CD4-positive, alpha-beta memory T cell (primary cell): ENCODE results near the gene NRBP1. TPM values are rescaled to one million over a fixed set of nuclear protein-coding genes. Genes with fewer than 3 reads are reported as not detected.
"Not testable (repeated sequence)": the region's sequence is repeated elsewhere in the genome, so short reads cannot be mapped to it uniquely, and the experiment has no call there.

ENCODE experiments used
- CTCF ChIA-PET: fragments of 350-600 bp; sonication (Branson Sonifier 250); formaldehyde crosslinking; loops from one replicate; lab custom pipeline; 2021; ENCODE audit warnings: inconsistent platforms; ENCODE audit not compliant: partially characterized antibody; lab: Charles Lee
- POLR2A ChIA-PET: fragments of 350-600 bp; sonication (Branson Sonifier 250); formaldehyde crosslinking; loops from one replicate; lab custom pipeline; 2021; ENCODE audit not compliant: partially characterized antibody; lab: Charles Lee
- DNase-seq, 5 donors: peaks; one replicate each; pipeline versions ENCODE4 v3.0.0 to v3.0.0-alpha.2; 2020 to 2022; ENCODE audit warnings: mixed read lengths in 1 of 5
- H3K27ac ChIP-seq: one replicate; pipeline ENCODE4 v1.7.0; 2013; ENCODE audit warnings: low read depth, low read length
- H3K27me3 ChIP-seq: 2 replicates; pipeline ENCODE4 v1.7.0; 2013; ENCODE audit warnings: mild to moderate bottlenecking, low read length, moderate library complexity; ENCODE audit not compliant: insufficient read depth
- H3K36me3 ChIP-seq: 2 replicates; pipeline ENCODE4 v1.7.0; 2013; ENCODE audit warnings: mild to moderate bottlenecking, low read length, moderate library complexity; ENCODE audit not compliant: insufficient read depth
- H3K4me1 ChIP-seq: 2 replicates; pipeline ENCODE4 v1.7.0; 2013; ENCODE audit warnings: mild to moderate bottlenecking, low read length, moderate library complexity; ENCODE audit not compliant: insufficient read depth
- H3K4me3 ChIP-seq, 2 donors: one replicate each; pipeline ENCODE4 v1.7.0; 2013; ENCODE audit warnings: low read length in 2 of 2, mild to moderate bottlenecking in 1 of 2
- H3K9me3 ChIP-seq, 2 donors: one replicate each; pipeline ENCODE4 v1.7.0; 2013; ENCODE audit warnings: low read length in 2 of 2, control low read depth in 1 of 2; ENCODE audit not compliant: control insufficient read depth in 1 of 2
- H3K27ac Mint-ChIP-seq, 7 donors: one replicate each; pipeline ENCODE4 v1.8.0; 2020 to 2021; ENCODE audit warnings: mixed read lengths in 7 of 7, mild to moderate bottlenecking in 6 of 7, inconsistent platforms in 3 of 7, moderate library complexity in 3 of 7
- H3K27me3 Mint-ChIP-seq, 2 donors: one replicate each; pipeline ENCODE4 v1.8.0; 2020 to 2021; ENCODE audit warnings: mixed read lengths in 2 of 2
- H3K36me3 Mint-ChIP-seq, 2 donors: one replicate each; pipeline ENCODE4 v1.8.0; 2020 to 2021; ENCODE audit warnings: mixed read lengths in 2 of 2, inconsistent platforms in 1 of 2, mild to moderate bottlenecking in 1 of 2
- H3K4me1 Mint-ChIP-seq, 4 donors: one replicate each; pipeline ENCODE4 v1.8.0; 2020 to 2021; ENCODE audit warnings: mixed read lengths in 4 of 4, mild to moderate bottlenecking in 1 of 4
- H3K4me3 Mint-ChIP-seq, 8 donors: one replicate each; pipeline ENCODE4 v1.8.0; 2020 to 2021; ENCODE audit warnings: mixed read lengths in 8 of 8, mild to moderate bottlenecking in 7 of 8, moderate library complexity in 6 of 8, inconsistent platforms in 3 of 8
- H3K9me3 Mint-ChIP-seq, 8 donors: one replicate each; pipeline ENCODE4 v1.8.0; 2020 to 2021; ENCODE audit warnings: mixed read lengths in 8 of 8, mild to moderate bottlenecking in 5 of 8, inconsistent platforms in 3 of 8, moderate library complexity in 1 of 8
- intact Hi-C: fragments of 100-400 bp; cut with micrococcal nuclease; formaldehyde crosslinking; loops from one replicate; pipeline ENCODE4 v1.15.1; 2023
- polyA plus RNA-seq, 2 donors: library from polyadenylated mRNA; unstranded; fragments of 300-500 nt; fragmentation: Illumina TruSeq; gene quantifications; one replicate each; pipeline ENCODE4 v1.2.3, GENCODE V29; 2021
- total RNA-seq, 2 experiments: library from RNA; stranded (reverse); gene quantifications; one replicate each; pipeline ENCODE4 v1.2.3, GENCODE V29; 2021

NRBP1 gene
- total and polyA plus RNA-seq, 4 experiments from 2014 or later = 115 to 125 (median 119) TPM

DNA sequence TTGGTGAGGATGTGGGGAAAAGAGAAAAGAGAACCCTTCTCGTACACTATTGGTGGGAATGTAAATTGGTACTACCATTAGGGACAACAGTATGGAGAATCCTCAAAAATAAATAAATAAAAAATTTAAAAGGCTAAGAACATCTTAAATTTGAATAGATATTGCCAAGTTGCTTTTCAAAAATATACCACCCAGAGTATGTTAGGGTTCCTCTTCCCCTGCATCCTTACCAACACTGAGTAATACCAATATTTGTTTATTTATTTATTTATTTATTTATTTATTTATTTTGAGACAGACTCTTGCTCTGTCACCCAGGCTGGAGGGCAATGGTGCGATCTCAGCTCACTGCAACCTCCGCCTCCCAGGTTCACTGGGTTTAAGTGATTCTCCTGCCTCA, 5.5 kb upstream of the NRBP1 start:
- peak overlapping the region in 1 of 7 donors; percentile 29 for H3K27ac Mint-ChIP-seq
- Histone ChIP-seq H3K9me3 (no peaks in the 10 kb centered on the region), H3K36me3 (no peaks in the 10 kb centered on the region), H3K4me1 (peaks cover 6% of the 10 kb centered on the region), H3K4me3 (no peak overlapping the region), H3K27me3 (no peaks in the 10 kb centered on the region), H3K27ac (no peak overlapping the region)
- no peaks in the 10 kb centered on the region for H3K36me3 Mint-ChIP-seq
- ChIA-PET POLR2A (interaction anchor here (1.7 kb wide), 1 partner anchor 67 kb away, joined by 4 read pairs; the partner anchor contains the start of gene GTF3C2), CTCF (interaction anchor here (0.6 kb wide), 1 partner anchor 623 kb away, joined by 3 read pairs; no protein-coding TSS in a partner anchor)
- DNase-seq = no peak
- H3K27me3 Mint-ChIP-seq = no peaks in the 10 kb centered on the region
- intact Hi-C loops = no loop called here
- H3K9me3 Mint-ChIP-seq = no peaks in the 10 kb centered on the region
- H3K4me1 Mint-ChIP-seq = peaks cover 4 to 7% (median 5%) of the 10 kb centered on the region in 4 donors
- no peak overlapping the region for H3K4me3 Mint-ChIP-seq

DNA sequence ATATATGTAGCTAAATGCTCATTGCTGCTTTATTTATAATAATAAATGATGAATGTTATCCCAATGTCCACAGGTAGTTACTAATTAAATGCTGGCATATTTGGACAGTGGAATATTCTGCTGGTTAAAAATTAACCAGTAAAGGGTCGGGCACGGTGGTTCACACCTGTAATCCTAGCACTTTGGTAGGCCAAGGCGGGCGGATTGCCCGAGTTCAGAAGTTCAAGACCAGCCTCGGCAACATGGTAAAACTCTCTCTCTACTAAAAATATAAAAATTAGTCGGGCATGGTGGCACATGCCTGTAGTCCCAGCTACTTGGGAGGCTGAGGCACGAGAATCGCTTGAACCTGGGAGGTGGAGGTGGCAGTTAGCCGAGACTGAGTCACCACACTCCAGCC, 3.4 kb upstream of the NRBP1 start:
- H3K27me3 ChIP-seq, H3K9me3 Mint-ChIP-seq, H3K27ac ChIP-seq, H3K4me3 ChIP-seq, H3K27ac Mint-ChIP-seq, CTCF ChIA-PET, H3K9me3 ChIP-seq, DNase-seq, H3K4me3 Mint-ChIP-seq, H3K27me3 Mint-ChIP-seq, H3K36me3 ChIP-seq, H3K36me3 Mint-ChIP-seq: not testable (repeated sequence)
- intact Hi-C loops = loop anchor here (5.0 kb wide), 2 partner anchors 213 to 338 kb away; partner anchors contain the start of genes ATRAID, KHK and SLC5A6
- H3K4me1 Mint-ChIP-seq = peaks cover 11 to 22% (median 15%) of the 10 kb centered on the region in 4 donors
- POLR2A ChIA-PET = interaction anchor here (0.6 kb wide), 1 partner anchor 9 kb away, joined by 3 read pairs; no protein-coding TSS in a partner anchor
- H3K4me1 ChIP-seq = peaks cover 16% of the 10 kb centered on the region

GRCh38 chr2:27427863-27428212, 593 bp upstream of the NRBP1 start:
- Histone ChIP-seq H3K9me3 (no peaks in the 10 kb centered on the region), H3K36me3 (no peaks in the 10 kb centered on the region), H3K4me1 (peaks cover 41% of the 10 kb centered on the region), H3K27ac (peak overlapping the region; percentile 93), H3K4me3 (peak overlapping the region; percentile 37 to 64), H3K27me3 (no peaks in the 10 kb centered on the region)
- POLR2A ChIA-PET = interaction anchor here (0.8 to 4.7 kb wide), 19 partner anchors 10 to 1442 kb away, joined by 3 to 82 read pairs (median 8); partner anchors contain the start of genes AGBL5, CCDC121, EIF2B4 and GPN1
- intact Hi-C loops = loop anchor here (1.0 to 5.0 kb wide), 8 partner anchors 19 to 341 kb away; partner anchors contain the start of genes ATRAID, EIF2B4, GTF3C2 and KHK
- no peak for DNase-seq
- peaks cover 0 to 20% of the 10 kb centered on the region in 2 donors for H3K36me3 Mint-ChIP-seq
- peak overlapping the region; percentile 96 to 100 (median 98) for H3K4me3 Mint-ChIP-seq
- H3K27ac Mint-ChIP-seq = peak overlapping the region; percentile 95 to 99 (median 98)
- CTCF ChIA-PET = interaction anchor here (0.8 to 1.1 kb wide), 2 partner anchors 18 to 21 kb away, joined by 3 to 4 read pairs; partner anchors contain the start of gene PPM1G
- H3K9me3 Mint-ChIP-seq = no peaks in the 10 kb centered on the region
- H3K27me3 Mint-ChIP-seq = no peaks in the 10 kb centered on the region
- peaks cover 20 to 39% (median 30%) of the 10 kb centered on the region in 4 donors for H3K4me1 Mint-ChIP-seq

GRCh38 chr2:27428978-27429541, 629 bp downstream of the NRBP1 start:
- Histone ChIP-seq H3K36me3 (peaks cover 11% of the 10 kb centered on the region), H3K4me1 (peaks cover 45% of the 10 kb centered on the region), H3K9me3 (no peaks in the 10 kb centered on the region), H3K4me3 (peak overlapping the region; percentile 64 to 76), H3K27me3 (no peaks in the 10 kb centered on the region), H3K27ac (peak overlapping the region; percentile 93)
- Mint-ChIP-seq H3K27me3 (no peaks in the 10 kb centered on the region), H3K9me3 (no peaks in the 10 kb centered on the region), H3K4me1 (peaks cover 28 to 50% (median 37%) of the 10 kb centered on the region in 4 donors), H3K4me3 (peak overlapping the region; percentile 96 to 100 (median 98)), H3K27ac (peak overlapping the region; percentile 92 to 98 (median 98)), H3K36me3 (peaks cover 10 to 32% of the 10 kb centered on the region in 2 donors)
- ChIA-PET POLR2A (interaction anchor here (0.6 to 4.7 kb wide), 18 partner anchors 8 to 1441 kb away, joined by 3 to 82 read pairs (median 8); partner anchors contain the start of genes AGBL5, CCDC121, EIF2B4 and GPN1), CTCF (interaction anchor here (0.6 to 3.7 kb wide), 6 partner anchors 19 to 175 kb away, joined by 3 to 12 read pairs (median 3); partner anchors contain the start of genes EIF2B4, PPM1G and SNX17)
- intact Hi-C loops = loop anchor here (1.0 to 5.0 kb wide), 8 partner anchors 20 to 342 kb away; partner anchors contain the start of genes ATRAID, EIF2B4, GTF3C2 and KHK
- DNase-seq = peak in 4 of 5 donors; percentile 57 to 71 (median 64)

- Mint-ChIP-seq H3K9me3 (no peaks in the 10 kb centered on the region), H3K27ac (peak overlapping the region in 5 of 7 donors; percentile 68 to 98 (median 86)), H3K27me3 (no peaks in the 10 kb centered on the region), H3K4me3 (peak overlapping the region in 7 of 8 donors; percentile 21 to 87 (median 62)), H3K36me3 (peaks cover 34 to 55% of the 10 kb centered on the region in 2 donors), H3K4me1 (peaks cover 29 to 50% (median 42%) of the 10 kb centered on the region in 4 donors)
- CTCF ChIA-PET = interaction anchor here (1.7 to 3.7 kb wide), 3 partner anchors 10 to 62 kb away, joined by 4 to 12 read pairs (median 11); partner anchors contain the start of genes EIF2B4, PPM1G and SNX17
- Histone ChIP-seq H3K9me3 (no peaks in the 10 kb centered on the region), H3K4me3 (no peak overlapping the region), H3K27ac (no peak overlapping the region), H3K36me3 (peaks cover 35% of the 10 kb centered on the region), H3K4me1 (peaks cover 45% of the 10 kb centered on the region), H3K27me3 (no peaks in the 10 kb centered on the region)
- intact Hi-C loops = loop anchor here (1.0 kb wide), 1 partner anchor 152 kb away; the partner anchor contains the start of gene ZNF512
- DNase-seq = peak in 1 of 5 donors; percentile 66
- POLR2A ChIA-PET = interaction anchor here (1.0 to 4.2 kb wide), 3 partner anchors 22 to 60 kb away, joined by 5 to 44 read pairs (median 14); partner anchors contain the start of genes PPM1G and ZNF513
Measured at GRCh38 chr2:27431395-27431794, 3.0 kb downstream of the NRBP1 start.

GRCh38 chr2:27435628-27436027, 7.2 kb downstream of the NRBP1 start:
- Mint-ChIP-seq H3K4me3 (no peak overlapping the region), H3K9me3 (no peaks in the 10 kb centered on the region), H3K4me1 (peaks cover 15 to 26% (median 21%) of the 10 kb centered on the region in 4 donors), H3K27ac (peak overlapping the region in 6 of 7 donors; percentile 32 to 86 (median 64)), H3K36me3 (peaks cover 61 to 76% of the 10 kb centered on the region in 2 donors), H3K27me3 (no peaks in the 10 kb centered on the region)
- CTCF ChIA-PET = interaction anchor here (0.7 kb wide), 1 partner anchor 10 kb away, joined by 3 read pairs; no protein-coding TSS in a partner anchor
- no peak for DNase-seq
- peaks cover 67% of the 10 kb centered on the region for H3K36me3 ChIP-seq
- intact Hi-C loops = no loop called here
- H3K27ac ChIP-seq = no peak overlapping the region
- POLR2A ChIA-PET = no interaction called here
- H3K4me3 ChIP-seq = no peak overlapping the region
- no peaks in the 10 kb centered on the region for H3K27me3 ChIP-seq
- H3K4me1 ChIP-seq = peaks cover 23% of the 10 kb centered on the region
- H3K9me3 ChIP-seq = no peaks in the 10 kb centered on the region
